ENCODE results near the gene METAP1D.

DNA sequence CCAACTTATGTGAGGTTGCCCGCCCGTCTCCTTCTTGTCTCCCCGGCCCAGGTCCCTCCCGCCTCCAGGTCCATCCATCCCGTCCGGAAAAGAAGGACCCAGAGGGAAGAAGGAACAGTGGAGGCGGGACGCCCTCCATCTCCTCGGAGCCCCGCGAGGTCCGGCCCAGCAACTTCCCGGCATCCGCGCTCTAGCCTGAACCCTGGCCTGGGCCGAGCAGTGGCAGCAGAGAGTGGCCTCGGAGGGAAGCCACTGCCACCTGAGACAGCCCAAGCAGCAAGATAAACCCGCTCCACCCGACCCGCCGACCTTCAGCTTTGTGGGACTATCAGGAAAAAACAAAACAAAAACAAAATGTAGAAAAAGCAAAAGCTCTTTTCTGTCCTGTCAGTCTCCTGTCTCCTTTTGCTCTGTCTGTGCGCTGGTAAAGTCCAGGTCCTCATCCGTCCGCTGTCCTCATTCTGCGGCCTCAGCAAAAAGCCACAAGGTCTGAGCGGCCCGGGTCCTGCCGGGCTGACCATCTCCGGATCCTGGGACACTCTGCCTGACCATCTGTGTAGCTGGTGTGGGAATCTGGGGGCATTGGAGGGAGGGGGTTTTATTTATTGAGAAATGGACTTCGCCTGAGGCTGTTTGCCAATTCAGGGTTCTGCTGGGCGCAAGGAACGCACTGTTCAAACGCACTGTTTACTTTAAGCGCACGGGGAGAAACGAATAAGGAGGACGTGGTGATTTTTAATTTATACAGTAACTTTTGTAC, 88.7 kb downstream of the METAP1D start:
- TF ChIP-seq, protein P1, sequence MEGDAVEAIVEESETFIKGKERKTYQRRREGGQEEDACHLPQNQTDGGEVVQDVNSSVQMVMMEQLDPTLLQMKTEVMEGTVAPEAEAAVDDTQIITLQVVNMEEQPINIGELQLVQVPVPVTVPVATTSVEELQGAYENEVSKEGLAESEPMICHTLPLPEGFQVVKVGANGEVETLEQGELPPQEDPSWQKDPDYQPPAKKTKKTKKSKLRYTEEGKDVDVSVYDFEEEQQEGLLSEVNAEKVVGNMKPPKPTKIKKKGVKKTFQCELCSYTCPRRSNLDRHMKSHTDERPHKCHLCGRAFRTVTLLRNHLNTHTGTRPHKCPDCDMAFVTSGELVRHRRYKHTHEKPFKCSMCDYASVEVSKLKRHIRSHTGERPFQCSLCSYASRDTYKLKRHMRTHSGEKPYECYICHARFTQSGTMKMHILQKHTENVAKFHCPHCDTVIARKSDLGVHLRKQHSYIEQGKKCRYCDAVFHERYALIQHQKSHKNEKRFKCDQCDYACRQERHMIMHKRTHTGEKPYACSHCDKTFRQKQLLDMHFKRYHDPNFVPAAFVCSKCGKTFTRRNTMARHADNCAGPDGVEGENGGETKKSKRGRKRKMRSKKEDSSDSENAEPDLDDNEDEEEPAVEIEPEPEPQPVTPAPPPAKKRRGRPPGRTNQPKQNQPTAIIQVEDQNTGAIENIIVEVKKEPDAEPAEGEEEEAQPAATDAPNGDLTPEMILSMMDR (IDR thresholded peaks at IDR 0.05) = no peak
- no peak for TF ChIP-seq POLR2A (IDR thresholded peaks at IDR 0.05)

Measured in vagina (tissue), 2 donors.